Activated T-helper 17 cell treated with anti-CD3 and anti-CD28 coated beads, Interleukin-2, amount 50 U/mL, for 72 hours (primary cell): Measurements from ENCODE around the gene L3MBTL4. TPM values are rescaled to one million over a fixed set of nuclear protein-coding genes. Genes with fewer than 3 reads are reported as not detected.
"Not testable (repeated sequence)": the region's sequence is repeated elsewhere in the genome, so short reads cannot be mapped to it uniquely, and the experiment has no call there.

ENCODE experiments used
- ATAC-seq: fragments of 150-1000 bp; cut with Tn5 transposase; replicated peaks from 2 replicates; pipeline ENCODE4 v1.10.0; 2021; ENCODE audit warnings: mild to moderate bottlenecking, moderate library complexity
- H3K27ac Mint-ChIP-seq: one replicate; pipeline ENCODE4 v1.8.0; 2022; ENCODE audit warnings: mixed read lengths
- H3K27me3 Mint-ChIP-seq: one replicate; pipeline ENCODE4 v1.8.0; 2022; ENCODE audit warnings: mixed read lengths
- H3K36me3 Mint-ChIP-seq: one replicate; pipeline ENCODE4 v1.8.0; 2022; ENCODE audit warnings: low read depth, mild to moderate bottlenecking, mixed read lengths
- H3K4me1 Mint-ChIP-seq: one replicate; pipeline ENCODE4 v1.8.0; 2022; ENCODE audit warnings: mixed read lengths
- H3K4me3 Mint-ChIP-seq: one replicate; pipeline ENCODE4 v1.8.0; 2022; ENCODE audit warnings: mild to moderate bottlenecking, mixed read lengths
- H3K9me3 Mint-ChIP-seq: one replicate; pipeline ENCODE4 v1.8.0; 2022; ENCODE audit warnings: mixed read lengths
- total RNA-seq, 2 donors: library from RNA; stranded (reverse); gene quantifications; one replicate each; pipeline ENCODE4 v1.2.3, GENCODE V29; 2022

Gene L3MBTL4
- total RNA-seq, 2 donors from 2014 or later = 0.19 TPM; not detected in 1

DNA sequence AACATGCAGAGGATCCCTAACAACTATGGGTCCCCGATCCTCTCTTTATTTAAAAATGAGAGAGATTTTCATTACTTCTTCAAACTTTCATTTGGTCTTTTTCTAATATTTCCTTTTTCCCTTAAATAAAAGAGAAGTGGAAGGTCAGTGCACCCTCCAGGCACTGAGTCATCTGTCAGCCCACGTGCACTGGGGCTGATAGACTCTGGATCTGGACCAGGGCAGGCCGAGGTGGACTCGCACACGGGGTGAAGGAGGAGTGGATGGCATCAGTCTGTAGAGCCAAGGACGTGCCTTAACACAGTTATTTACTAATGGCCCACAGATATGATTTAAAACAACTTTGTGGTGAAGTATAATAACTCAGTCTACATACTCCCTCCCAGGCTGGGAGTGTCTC lies 305.0 kb downstream of the L3MBTL4 start:
- ATAC-seq = no peak
- Mint-ChIP-seq H3K27ac (no peak overlapping the region), H3K36me3 (no peaks in the 10 kb centered on the region), H3K4me3 (no peak overlapping the region), H3K9me3 (peaks cover 3% of the 10 kb centered on the region), H3K4me1 (no peaks in the 10 kb centered on the region), H3K27me3 (no peaks in the 10 kb centered on the region)

DNA sequence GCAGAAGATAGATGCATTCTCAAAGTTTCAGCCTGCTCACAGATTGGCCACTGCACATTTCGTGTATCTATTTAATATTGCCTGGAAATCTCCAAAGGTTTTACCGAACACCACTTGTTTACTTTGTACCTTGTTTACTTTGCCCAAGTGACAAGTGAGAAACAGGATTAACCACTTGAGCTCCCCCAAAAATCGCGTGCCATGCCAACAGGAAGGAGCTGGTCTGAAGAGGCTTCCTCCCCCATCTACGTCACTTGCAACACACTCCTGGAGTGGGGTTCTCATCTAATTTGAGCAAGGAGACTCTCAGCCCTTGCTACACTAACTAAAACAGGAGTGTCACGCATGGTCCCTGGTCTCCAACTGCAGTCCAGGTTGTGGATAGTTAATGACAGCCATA lies 306.9 kb downstream of the L3MBTL4 start:
- Mint-ChIP-seq H3K4me3 (no peak overlapping the region), H3K9me3 (peaks cover 1% of the 10 kb centered on the region), H3K27me3 (no peaks in the 10 kb centered on the region), H3K4me1 (no peaks in the 10 kb centered on the region), H3K36me3 (no peaks in the 10 kb centered on the region), H3K27ac (no peak overlapping the region)
- no peak for ATAC-seq

DNA sequence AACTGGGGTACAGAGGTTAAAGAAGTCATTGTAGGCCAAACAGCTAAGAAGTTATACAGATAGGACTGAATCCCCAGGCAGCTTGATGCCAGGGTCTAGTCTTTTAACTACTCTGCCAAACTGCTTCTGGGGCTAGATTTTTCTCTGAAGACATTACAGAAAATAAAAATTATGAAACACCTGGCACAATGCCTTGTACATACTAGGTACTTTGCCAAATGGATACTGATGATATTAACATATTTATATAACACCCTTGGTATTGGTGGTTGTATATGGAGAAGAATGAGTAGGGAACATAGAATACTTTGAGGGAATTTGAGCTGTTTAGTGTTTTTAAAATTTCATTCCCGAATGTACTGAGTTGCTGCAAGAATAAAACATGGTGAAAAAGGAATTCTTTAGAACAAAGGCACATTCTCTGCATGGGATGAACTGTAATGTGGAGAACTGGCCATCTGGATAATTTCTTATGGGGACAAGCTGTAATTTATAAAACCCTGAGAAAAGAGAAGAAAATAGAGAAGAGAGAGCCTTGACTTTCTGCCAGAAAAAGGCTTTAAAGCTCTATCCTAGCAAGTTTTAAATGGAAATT lies 308.5 kb downstream of the L3MBTL4 start:
- H3K36me3 Mint-ChIP-seq = no peaks in the 10 kb centered on the region
- no peak for ATAC-seq
- no peaks in the 10 kb centered on the region for H3K27me3 Mint-ChIP-seq
- no peaks in the 10 kb centered on the region for H3K4me1 Mint-ChIP-seq
- H3K4me3 Mint-ChIP-seq = no peak overlapping the region
- no peak overlapping the region for H3K27ac Mint-ChIP-seq
- H3K9me3 Mint-ChIP-seq = peaks cover 6% of the 10 kb centered on the region

DNA sequence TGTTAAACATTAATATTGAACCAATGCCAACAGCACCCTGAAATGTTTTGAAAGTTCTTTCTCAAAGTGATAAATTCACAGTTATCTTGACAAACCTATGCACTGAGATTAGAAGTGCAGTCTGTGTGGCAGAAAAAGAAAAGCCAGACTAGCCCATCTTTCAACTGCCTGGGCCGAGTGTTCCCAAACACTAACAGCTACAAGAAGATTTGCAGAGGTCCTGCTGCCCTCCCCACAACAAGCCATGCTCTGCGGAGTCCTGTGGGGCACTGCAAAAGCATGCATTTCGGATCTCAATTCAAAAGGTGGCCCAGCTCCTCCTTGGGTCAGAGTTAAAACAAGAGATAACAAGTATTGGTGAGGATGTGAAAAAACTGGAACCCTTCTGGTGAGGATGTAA lies 311.0 kb downstream of the L3MBTL4 start:
- H3K36me3 Mint-ChIP-seq = no peaks in the 10 kb centered on the region
- H3K4me1 Mint-ChIP-seq = no peaks in the 10 kb centered on the region
- no peak for ATAC-seq
- peaks cover 8% of the 10 kb centered on the region for H3K9me3 Mint-ChIP-seq
- H3K4me3 Mint-ChIP-seq = no peak overlapping the region
- H3K27ac Mint-ChIP-seq = no peak overlapping the region
- no peaks in the 10 kb centered on the region for H3K27me3 Mint-ChIP-seq

DNA sequence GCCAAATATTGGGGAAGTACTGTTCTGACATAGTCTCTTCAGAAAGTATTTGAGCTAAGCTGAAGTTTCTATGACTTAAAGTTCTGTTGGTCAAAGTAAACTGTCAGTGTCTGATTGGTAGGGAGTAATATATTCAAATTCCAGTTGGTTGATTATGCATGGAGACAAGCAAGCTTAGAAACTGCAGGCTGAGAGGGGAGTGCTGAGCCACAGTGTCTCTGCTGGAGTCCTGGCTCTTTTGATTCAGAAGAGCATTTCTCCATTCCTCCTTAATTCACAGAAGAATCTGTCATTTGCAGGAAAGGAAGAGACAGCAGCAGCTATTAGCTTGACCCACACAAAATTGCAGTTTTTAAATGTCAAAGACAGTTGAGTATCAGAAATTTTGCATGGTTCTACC lies 318.0 kb downstream of the L3MBTL4 start:
- ATAC-seq = no peak
- Mint-ChIP-seq H3K4me3 (no peak overlapping the region), H3K9me3 (peaks cover 13% of the 10 kb centered on the region), H3K27me3 (no peaks in the 10 kb centered on the region), H3K27ac (no peak overlapping the region), H3K36me3 (no peaks in the 10 kb centered on the region), H3K4me1 (no peaks in the 10 kb centered on the region)

DNA sequence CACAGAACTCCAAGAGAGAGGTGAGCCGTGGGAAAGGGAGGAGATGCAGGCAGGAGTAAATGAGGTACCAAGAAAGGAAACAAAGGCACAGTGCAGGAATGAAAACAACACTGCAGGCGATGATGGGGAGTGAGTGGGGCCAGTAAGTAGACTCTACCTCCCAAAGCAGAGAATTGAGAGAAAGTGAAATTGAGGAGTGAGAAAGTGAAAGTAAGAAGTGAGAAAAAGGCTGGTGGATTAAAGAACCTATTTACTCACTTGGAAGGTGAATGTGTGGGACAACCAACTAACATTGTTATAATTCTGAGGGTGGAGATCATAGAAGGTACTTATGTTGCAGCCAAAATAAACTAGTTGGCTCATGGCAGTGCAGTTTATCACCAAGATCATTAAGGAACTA lies 326.3 kb downstream of the L3MBTL4 start:
- Mint-ChIP-seq H3K4me1 (no peaks in the 10 kb centered on the region), H3K27me3 (no peaks in the 10 kb centered on the region), H3K36me3 (no peaks in the 10 kb centered on the region), H3K9me3 (peaks cover 7% of the 10 kb centered on the region), H3K4me3 (no peak overlapping the region), H3K27ac (no peak overlapping the region)
- no peak for ATAC-seq

DNA sequence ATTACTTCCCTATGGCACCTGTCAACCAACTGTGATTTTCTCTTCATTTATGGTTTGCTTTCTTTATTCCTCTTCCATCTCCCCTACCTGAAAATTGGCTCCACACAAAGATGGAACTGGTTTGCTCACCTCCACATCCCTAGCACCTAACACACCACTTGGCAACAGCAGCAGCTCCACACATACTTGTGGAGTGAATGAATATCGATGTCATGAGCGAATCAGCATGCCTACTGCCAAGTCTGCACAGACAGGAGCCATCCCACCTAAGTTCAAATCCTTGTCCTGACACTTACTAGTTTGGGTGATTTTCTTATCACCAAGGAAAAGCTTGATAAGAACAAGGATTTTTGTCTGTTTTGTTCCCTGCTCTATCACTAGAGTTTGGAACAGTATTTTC lies 328.0 kb downstream of the L3MBTL4 start:
- ATAC-seq = no peak
- H3K4me3 Mint-ChIP-seq = no peak overlapping the region
- no peaks in the 10 kb centered on the region for H3K36me3 Mint-ChIP-seq
- no peaks in the 10 kb centered on the region for H3K4me1 Mint-ChIP-seq
- no peak overlapping the region for H3K27ac Mint-ChIP-seq
- peaks cover 7% of the 10 kb centered on the region for H3K9me3 Mint-ChIP-seq
- no peaks in the 10 kb centered on the region for H3K27me3 Mint-ChIP-seq

DNA sequence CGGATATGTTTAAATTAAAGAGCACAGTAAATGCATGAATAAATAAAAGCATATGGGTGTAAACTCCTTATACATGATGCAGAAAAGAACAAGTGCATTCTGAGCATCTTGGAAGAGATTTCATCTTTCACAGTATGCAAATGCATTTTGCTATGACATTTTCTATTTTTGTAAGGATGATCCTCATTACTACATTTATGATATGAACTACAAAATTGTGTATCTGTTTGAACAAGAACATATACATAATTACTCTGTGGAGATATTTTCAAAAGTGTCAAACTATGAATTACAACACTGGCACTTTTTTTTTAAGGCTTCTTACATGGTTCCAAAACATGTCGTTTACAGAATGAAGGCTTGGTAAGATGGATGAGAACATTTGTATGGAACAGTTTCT lies 335.3 kb downstream of the L3MBTL4 start:
- Mint-ChIP-seq H3K36me3 (no peaks in the 10 kb centered on the region), H3K9me3 (no peaks in the 10 kb centered on the region), H3K4me3 (no peak overlapping the region), H3K27me3 (no peaks in the 10 kb centered on the region), H3K27ac (no peak overlapping the region), H3K4me1 (no peaks in the 10 kb centered on the region)
- ATAC-seq = no peak

DNA sequence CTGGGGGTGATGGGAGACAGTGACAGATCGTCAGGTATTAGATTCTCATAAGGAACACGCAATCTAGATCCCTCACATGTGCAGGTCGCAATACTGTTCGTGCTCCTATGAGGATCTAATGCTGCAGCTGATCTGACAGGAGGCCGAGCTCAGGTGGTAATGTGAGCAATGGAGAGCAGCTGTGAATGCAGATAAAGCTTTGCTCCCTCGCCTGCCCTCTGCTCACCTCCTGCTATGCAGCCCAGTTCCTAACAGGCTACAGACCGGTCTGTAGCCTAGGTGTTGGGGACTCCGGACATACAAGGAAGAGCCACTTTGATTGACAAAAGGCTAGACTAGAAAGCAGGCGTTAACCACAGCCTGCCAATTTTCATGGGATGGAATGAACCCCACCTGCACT lies 335.8 kb downstream of the L3MBTL4 start:
- Mint-ChIP-seq H3K9me3 (no peaks in the 10 kb centered on the region), H3K4me1 (no peaks in the 10 kb centered on the region), H3K4me3 (no peak overlapping the region)

DNA sequence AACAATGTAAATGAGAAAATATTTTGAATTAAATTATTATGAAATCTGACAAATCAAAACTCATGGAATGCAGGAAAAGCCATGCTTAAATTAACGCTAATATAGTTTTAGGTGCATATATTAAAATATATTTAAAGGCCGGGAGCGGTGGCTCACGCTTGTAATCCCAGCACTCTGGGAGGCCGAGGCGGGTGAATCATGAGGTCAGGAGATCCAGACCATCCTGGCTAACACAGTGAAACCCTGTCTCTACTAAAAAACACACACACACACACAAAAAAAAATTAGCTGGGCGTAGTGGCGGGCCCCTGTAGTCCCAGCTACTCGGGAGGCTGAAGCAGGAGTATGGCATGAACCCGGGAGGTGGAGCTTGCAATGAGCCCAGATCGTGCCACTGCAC lies 342.3 kb downstream of the L3MBTL4 start:
- not testable (repeated sequence) for H3K4me3 Mint-ChIP-seq, H3K27ac Mint-ChIP-seq, H3K36me3 Mint-ChIP-seq, H3K9me3 Mint-ChIP-seq, H3K4me1 Mint-ChIP-seq, H3K27me3 Mint-ChIP-seq, ATAC-seq

More for the DNA sequence above, 335.8 kb downstream of the L3MBTL4 start:
- H3K27ac Mint-ChIP-seq = no peak overlapping the region
- no peaks in the 10 kb centered on the region for H3K36me3 Mint-ChIP-seq
- no peaks in the 10 kb centered on the region for H3K27me3 Mint-ChIP-seq
- no peak for ATAC-seq

DNA sequence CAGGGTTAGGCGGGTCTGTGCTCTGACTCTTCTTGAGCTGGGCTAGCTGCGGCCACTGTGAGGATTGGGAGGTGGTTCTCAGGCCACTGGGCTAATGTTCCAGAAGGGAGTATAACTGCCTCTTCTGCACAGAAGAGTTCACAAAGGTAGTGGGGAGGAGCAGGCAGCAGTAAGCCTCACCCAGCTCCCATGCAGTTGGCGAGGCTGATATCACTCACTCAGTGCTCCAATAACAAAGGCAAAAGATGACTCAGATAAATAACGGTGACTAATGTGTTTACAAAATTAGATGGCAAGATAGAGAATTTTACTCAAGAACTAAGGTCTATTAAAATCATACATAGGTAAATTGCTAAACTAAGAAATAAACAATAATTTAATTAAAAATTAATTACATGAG lies 345.2 kb downstream of the L3MBTL4 start:
- Mint-ChIP-seq H3K4me3 (no peak overlapping the region), H3K4me1 (no peaks in the 10 kb centered on the region), H3K27me3 (peaks cover 3% of the 10 kb centered on the region), H3K9me3 (peaks cover 6% of the 10 kb centered on the region), H3K36me3 (no peaks in the 10 kb centered on the region), H3K27ac (no peak overlapping the region)
- ATAC-seq = no peak

DNA sequence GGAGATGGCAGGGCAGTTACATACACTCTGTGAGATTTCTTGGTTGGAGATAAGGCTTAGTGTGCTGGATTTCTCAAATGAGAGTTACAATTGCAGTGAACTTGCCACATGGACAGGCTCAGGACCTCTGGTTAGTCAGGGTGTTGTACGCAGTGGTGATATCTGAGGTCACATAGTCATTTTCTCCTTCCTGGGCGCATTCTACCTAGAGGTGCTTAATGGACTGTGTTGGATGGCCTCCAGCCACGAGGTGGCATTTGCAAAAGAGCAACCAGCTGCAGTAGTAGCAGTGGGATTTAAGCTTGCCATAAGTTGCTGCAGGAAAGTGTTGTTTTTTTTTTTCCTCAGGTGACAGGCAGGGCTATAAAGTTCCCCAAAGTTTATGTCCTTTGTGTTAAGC lies 345.6 kb downstream of the L3MBTL4 start:
- H3K4me1 Mint-ChIP-seq = no peaks in the 10 kb centered on the region
- H3K27ac Mint-ChIP-seq = no peak overlapping the region
- peaks cover 3% of the 10 kb centered on the region for H3K27me3 Mint-ChIP-seq
- no peak overlapping the region for H3K4me3 Mint-ChIP-seq
- no peak for ATAC-seq
- no peaks in the 10 kb centered on the region for H3K36me3 Mint-ChIP-seq
- H3K9me3 Mint-ChIP-seq = peaks cover 6% of the 10 kb centered on the region

DNA sequence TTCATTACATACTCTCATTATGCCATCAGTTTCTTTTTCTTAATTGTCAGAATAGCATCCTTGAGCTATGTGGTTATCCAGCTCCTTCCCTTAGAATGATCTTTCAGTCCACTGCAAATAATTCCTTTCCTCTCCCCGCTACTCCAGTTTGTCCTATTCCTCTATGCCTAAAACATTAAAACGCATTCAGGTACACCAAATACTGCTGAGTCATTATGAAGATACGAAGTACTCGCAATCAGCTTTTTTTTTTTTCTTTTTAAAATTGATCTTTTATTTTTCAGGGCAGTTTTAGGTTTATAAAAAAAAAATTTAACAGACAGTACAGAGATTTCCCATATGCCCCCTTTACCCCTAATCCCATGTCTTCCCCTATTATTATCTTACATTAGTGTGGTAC lies 354.6 kb downstream of the L3MBTL4 start:
- ATAC-seq = no peak
- Mint-ChIP-seq H3K27ac (no peak overlapping the region), H3K9me3 (peaks cover 4% of the 10 kb centered on the region)

DNA sequence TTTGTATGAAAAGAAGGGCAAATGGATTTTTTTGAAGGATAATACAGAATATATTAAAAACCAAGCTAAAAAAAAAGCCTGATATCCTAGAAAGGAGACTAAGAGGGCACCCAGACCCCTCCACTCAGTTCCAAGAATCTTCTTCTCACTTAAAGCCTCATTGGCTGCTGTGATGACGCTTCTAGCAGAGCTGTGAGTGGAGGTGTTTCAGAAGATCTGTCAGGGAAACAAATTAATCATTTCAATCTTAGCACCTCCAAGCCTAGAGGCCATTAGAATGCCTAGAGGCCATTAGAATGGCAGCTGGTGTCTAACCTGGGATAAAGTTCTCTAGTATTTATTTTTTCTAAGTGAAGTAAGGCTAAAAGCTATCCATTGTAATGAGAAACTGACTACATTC lies 355.2 kb downstream of the L3MBTL4 start:
- no peaks in the 10 kb centered on the region for H3K36me3 Mint-ChIP-seq
- H3K4me1 Mint-ChIP-seq = no peaks in the 10 kb centered on the region
- ATAC-seq = no peak

More for the DNA sequence above, 354.6 kb downstream of the L3MBTL4 start:
- no peak overlapping the region for H3K4me3 Mint-ChIP-seq
- H3K36me3 Mint-ChIP-seq = no peaks in the 10 kb centered on the region
- H3K4me1 Mint-ChIP-seq = no peaks in the 10 kb centered on the region
- H3K27me3 Mint-ChIP-seq = no peaks in the 10 kb centered on the region

DNA sequence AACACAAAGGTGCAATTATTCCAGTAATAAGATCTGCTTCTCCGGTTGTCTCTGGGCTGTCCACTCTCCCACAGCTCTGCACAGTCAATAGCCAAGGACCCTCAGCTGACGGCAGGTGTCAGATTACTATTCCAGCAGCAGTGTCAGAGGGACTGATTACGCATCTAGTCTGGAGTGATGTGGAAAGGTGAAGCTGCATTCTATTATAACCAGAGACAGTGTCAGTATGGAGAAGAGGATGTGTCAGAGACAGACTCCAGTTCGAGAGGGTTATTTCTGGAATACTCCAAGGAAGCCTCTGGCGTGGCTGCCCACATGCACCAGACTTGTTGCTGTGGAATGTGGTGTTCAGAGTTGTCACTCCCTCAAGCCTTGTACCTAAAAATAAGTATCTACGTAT lies 355.8 kb downstream of the L3MBTL4 start:
- peaks cover 2% of the 10 kb centered on the region for H3K9me3 Mint-ChIP-seq
- H3K4me3 Mint-ChIP-seq = no peak overlapping the region
- no peaks in the 10 kb centered on the region for H3K36me3 Mint-ChIP-seq
- no peaks in the 10 kb centered on the region for H3K4me1 Mint-ChIP-seq
- ATAC-seq = no peak
- no peak overlapping the region for H3K27ac Mint-ChIP-seq
- no peaks in the 10 kb centered on the region for H3K27me3 Mint-ChIP-seq

More for the DNA sequence above, 355.2 kb downstream of the L3MBTL4 start:
- H3K9me3 Mint-ChIP-seq = peaks cover 4% of the 10 kb centered on the region
- H3K27me3 Mint-ChIP-seq = no peaks in the 10 kb centered on the region
- H3K4me3 Mint-ChIP-seq = no peak overlapping the region
- H3K27ac Mint-ChIP-seq = no peak overlapping the region

DNA sequence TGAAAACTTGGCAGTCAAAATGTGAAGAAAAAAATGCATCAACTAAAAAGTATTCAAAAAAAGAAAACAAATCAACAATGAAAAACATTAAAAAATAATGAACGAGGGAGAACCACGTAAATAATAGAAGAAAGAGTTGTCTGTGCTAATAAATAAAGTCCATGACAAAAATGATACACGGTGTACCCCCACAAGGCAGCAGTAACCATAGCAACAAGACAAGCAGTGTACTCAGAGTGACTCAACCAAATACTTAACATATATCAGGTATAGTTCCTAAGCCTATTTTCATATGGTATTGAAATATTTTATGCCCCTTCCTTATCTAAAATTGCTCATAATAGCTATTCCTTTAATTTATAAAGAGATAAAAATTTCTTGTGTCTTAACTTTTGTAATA lies 357.1 kb downstream of the L3MBTL4 start:
- no peaks in the 10 kb centered on the region for H3K4me1 Mint-ChIP-seq
- no peak for ATAC-seq
- no peaks in the 10 kb centered on the region for H3K36me3 Mint-ChIP-seq
- H3K27me3 Mint-ChIP-seq = no peaks in the 10 kb centered on the region
- H3K9me3 Mint-ChIP-seq = no peaks in the 10 kb centered on the region
- no peak overlapping the region for H3K4me3 Mint-ChIP-seq
- no peak overlapping the region for H3K27ac Mint-ChIP-seq
